Measurements from ENCODE around the gene CLDN5.

Gene CLDN5

DNA sequence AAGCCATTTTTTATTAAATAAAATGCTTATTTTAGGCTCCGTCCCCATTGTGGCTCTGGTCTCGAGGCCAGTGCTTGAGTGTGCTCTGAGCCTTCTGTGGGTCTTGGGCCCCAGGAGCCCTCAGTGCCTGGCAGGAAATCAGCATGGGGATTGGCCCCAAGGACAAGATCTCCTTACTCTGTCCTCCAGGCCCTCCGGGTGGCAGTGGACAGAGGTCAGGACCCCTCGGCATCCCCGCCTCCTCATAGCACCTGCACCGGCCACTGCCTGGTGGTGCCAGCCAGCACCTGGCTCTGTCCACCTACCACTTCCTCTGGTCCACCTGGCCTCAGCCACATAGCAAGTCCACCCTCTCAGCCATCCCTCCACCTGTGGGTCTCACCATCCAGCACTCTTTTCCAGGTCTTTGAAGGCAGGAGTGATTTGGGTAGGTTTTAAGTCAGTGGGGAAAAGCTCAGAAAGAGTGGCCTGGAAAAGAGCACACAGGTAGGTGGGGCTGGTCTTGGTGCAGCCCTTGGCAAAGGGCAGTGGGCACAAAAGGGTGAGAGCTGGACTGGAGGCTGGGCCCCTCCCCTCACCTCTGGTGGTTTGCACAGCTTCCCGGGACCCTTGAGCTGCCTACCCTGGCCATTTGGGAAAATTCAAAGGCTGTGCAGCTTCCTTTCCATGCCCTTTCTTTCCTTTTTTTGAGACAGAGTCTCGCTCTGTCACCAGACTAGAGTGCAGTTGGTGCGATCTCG is 3.5 kb downstream of the CLDN5 start:
- no peak for DNase-seq

DNA sequence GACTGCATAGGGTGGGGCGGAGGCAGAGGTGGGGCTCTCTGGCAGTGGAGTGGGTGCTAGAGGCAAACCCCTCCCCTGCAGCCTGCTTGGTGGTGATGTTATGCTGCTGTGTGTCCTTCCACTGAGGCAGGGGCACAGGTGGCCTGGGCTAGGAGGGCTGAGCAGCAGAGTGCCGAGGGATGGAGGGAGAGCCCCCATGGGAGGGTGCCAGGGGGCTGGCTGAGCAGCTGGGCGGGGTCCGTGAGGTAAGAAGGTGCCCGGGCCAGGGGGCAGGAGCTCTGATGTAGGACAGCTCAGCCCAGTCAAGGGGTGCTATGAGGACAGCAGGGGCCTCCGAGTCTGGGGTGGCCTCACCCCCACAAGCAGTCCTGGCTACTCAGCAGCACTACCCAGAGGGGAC is 4.2 kb downstream of the CLDN5 start:
- no peak for DNase-seq

DNA sequence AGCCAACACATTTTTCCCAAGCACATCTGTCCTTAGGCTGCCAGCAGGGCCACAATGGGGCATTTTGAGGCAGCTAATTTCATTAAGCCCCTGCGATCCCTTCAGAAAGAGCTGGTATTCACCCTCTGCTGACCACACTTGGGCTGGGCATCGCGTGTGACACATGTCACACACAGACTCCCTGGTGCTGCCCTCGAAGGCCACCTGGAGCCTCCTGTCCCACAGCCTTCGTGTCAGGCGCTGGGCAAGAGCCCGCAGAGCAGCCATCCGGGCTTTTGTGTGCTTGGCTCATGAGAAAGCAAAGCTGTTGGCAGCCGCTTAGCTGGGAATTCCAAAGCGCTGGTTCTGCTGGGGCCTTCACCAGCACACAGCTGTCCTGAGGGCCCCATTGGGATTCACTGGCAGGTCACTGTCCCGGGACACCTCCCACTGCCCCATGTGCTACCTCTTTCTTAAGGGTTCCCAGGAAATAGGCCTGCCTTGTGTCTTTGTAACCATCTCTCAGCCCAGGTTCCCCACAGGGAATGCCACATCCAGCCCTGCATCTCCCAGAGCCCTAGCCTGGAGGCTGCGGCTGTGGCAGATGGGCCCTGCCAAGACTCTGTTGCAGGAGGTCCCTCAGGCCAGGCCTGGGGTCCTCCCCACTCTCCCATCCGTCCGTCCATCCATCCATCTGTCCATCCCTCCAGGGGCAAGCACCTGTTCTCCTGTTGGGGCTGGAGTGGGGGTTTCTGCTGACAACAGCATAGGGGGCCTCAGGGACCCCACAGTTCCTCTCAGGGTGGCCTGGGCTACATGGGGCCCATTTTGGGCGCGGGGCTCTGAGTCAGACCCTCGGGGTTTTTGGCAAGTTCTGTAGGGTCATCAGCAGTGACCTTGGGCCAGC is 4.9 kb downstream of the CLDN5 start:
- DNase-seq, result no peak

DNA sequence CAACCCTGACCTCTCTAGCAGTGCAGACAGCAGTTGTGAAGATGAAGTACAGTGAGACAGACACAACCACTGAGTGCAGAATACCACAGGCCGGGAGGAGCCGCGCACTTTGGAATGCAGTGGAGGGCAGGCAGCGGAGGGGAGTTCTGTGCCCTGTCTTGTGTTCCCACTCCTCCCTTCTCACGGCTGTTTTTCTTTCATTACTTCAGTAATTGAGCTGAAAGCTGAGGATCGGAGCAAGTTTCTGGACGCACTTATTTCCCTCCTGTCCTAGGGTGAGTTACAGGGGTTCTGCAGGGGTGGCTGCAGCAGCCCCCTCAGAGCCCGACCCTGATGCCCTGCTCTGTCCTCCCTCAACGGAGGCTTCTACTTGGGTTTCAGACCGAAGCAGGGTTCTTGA is 5.6 kb downstream of the CLDN5 start:
- DNase-seq, result no peak

DNA sequence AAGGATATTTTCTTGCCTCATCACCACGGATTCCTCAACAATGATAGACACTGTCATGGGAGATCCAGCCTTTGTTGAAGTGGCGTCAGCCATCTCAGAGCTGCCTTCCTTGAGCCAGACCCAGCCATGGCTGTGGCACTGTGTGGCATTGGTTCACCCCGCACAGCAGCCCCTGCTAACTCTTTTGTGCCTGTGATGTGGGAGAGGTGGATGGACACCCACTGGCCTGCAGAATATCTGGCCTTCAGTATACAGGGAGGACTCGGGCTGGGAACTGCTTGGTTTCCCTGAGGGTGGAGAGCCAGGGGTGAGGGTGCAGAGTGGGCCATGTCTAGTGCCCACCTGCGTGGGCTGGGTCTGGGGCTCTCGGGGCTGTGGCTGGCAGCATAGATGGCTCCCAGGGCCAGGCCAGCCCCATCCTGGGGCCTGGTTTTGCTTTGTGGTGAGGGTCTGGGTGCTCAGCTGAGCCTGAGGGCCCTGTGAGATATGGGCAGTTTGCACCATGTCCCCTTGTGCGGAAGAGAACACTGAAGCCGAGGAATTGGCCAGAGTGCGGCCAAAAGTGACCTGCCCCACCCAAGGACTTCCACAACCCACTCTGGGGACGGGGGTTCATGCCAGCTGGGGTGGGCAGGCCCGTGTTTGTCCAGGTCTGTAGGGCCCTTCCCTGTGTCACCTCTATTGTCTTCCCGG is 6.1 kb downstream of the CLDN5 start:
- DNase-seq, result no peak

DNA sequence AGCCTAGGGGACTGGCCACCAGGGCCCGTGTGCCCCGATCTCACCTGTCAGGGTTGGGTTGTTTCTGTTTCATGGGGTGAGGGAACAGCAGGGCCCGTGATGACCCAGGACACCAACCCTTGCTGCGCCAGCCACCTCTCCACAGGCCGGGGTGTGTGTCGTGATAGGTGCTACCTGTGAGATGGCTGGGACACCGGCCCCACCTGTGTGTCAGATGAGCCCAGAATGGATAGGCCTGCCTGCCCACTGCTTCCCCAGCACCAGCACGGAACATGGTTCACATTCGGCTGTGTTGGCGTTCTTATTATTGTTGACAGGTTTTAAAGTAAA is 7.1 kb downstream of the CLDN5 start:
- DNase-seq, result no peak

DNA sequence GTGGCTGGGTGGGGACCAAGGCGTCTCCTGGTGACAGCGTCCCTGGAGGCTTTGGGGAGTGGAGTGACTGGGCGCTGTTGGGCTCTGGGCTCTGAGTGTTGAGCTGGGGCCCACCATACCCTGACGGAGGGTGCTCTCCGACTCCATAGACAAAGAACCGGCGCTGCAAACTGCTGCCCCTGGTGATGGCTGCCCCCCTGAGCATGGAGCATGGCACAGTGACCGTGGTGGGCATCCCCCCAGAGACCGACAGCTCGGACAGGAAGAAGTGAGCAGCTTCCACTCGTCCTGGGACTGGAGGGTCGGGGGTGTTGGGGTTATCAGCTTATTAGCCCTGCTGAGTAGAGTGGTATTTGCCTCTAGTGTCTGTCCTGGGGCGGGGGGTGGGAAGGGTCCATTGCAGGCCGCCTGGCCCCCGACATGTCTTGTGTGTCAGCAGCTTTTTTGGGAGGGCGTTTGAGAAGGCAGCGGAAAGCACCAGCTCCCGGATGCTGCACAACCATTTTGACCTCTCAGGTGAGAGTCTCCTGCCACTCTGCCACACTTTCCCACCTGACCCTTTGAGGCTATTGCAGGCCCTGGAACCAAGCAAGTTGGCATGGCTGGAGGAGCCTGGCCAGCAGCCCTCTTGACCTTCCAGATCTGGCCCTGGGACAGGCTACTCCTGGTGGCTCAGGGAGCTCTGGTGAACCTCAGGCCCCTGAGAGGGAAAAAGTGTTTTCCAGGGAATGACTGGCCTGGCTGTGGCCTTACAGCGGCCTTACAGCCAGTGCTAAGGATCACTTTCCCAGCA is 7.6 kb downstream of the CLDN5 start:
- no peak for DNase-seq

DNA sequence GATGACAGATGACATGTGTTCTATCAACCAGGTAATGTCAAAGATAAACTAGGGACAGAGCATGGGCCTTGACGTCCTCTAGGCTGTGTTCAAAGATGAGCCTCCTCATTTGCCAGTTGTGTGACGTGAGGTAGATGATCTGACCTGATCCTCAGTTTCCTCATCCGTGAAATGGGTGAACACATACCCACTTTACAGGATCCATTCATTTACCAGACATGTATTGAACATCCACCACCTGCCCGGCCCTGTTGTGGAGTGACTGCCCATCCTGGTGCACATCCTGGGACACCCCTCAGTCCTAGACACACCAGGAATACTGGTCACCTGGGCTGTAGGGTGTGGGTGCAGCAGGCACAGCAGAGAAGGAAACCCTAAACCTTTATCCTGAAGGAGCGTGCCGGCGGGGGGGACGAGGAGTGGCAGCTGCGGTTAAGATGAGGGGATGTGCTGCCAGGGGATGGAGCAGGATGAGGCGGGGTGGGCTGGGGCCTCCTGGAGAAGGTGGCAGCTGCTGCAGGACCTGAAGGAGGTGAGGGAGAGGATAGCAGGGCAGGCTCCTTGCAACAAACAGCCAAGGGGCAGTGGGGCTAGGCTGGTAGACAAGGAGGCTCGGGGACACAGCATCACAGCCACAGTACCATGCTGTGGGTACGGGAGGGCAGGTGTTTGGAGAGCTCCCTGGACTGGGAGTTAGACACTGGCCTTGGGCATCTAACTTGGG is 8.4 kb downstream of the CLDN5 start:
- DNase-seq, result no peak

DNA sequence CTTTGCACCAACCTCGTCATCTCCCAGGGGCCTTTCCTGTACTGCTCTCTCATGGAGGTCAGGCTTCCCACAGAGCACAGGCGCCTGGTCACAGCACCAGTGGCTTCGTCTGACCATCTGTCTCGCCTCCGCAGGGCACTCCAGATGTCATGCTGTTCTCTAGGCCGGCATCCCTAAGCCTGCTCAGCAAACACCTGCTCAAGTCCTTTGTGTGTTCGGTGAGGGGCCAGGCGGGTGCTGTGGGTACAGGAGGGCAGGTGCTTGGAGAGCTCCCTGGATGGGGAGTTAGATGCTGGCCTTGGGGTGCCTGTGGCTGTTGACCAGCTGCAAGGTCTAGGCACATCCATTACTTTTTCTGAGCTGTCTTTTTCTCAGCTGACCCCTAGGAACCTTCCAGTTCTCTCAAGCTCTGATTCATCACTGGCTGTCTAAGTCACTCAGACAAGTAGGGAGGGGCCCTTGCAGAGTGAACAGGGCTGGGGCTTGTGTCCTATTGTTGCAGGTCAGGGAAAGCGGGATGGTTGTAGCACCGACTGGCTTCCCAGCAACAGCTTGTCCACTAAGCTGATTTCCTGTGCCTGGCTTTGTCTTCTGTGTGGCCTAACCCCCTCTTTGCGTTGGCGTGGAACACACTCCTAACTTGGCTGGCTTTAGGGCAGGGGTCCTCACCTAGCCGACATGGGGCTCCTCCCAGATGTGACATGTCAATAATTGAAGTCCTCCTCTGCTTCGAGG is 9.2 kb downstream of the CLDN5 start:
- no peak for DNase-seq

DNA sequence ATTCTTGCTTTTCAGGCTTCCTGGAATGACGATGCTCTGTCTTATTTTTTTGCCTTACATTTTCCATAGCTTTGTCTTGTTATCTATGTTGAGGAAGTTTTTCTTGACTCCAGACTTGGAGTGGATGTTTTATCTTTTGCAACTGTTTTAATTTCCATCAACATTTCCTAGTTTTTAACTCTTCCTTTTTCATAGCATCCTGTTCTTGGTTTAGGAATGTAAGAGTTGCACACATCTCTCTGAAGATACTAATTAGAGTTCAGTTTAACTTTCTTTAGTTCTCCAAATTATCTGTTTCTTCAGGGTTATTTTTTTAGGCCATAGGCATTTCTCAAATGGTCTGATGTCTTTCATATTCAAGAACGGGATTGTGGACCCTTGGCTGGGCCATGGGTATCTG is 10.4 kb downstream of the CLDN5 start:
- no peak for DNase-seq

DNA sequence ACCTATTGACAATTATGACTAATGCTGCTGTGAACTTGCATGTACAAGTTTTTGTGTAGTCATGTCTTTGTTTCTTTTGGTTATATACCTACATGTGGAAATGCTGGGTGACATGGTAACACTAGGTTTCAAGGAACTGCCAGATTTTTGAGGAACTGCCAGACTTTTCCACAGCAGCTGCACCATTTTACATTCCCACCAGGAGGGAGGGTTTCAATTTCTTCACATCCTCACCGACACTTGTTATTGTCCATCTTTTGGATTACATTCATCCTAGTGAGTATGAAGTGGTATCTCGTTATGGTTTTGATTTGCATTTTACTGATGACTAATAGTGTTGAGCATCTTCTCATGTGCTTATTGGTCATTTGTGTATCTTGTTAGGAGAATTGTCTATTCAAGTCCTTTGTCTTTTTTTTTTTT is 13.3 kb downstream of the CLDN5 start:
- no peak for DNase-seq

DNA sequence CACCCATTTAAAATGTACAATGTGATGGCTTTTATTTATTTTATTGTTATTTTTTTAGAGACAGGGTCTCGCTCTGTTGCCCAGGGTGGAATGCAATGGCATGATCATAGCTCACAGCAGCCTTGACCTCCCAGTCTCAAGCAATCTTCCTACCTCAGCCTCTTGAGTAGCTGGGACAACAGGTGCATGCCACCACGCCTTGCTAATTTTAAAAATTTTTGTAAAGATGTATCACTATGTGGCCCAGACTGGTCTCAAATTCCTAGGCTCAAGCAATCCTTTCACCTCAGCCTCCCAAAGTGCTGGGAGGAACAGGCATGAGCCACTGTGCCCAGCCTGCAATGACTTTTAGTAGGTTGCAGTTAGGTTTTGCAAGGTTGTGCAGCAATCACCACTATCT is 14.3 kb downstream of the CLDN5 start:
- DNase-seq, result no peak

DNA sequence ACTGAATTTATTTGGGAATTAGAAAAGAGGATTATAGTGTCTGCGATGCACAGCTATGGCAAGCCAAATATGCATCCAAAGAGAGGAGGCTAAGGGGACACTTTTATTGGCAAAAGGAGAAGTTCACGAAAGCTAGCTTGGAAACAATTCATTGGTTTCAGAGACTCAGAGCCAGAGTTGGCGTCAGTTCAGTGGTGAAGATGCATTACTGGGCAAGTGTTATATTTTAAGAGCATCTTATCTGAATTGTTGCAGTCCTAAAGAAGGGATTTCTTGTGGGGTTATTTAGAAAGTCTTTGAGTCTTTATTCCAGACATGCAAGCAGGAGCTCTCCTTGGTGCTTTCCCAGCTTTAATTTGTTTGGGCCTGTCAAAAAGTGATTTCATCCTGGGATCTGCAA is 15.0 kb downstream of the CLDN5 start:
- no peak for DNase-seq

DNA sequence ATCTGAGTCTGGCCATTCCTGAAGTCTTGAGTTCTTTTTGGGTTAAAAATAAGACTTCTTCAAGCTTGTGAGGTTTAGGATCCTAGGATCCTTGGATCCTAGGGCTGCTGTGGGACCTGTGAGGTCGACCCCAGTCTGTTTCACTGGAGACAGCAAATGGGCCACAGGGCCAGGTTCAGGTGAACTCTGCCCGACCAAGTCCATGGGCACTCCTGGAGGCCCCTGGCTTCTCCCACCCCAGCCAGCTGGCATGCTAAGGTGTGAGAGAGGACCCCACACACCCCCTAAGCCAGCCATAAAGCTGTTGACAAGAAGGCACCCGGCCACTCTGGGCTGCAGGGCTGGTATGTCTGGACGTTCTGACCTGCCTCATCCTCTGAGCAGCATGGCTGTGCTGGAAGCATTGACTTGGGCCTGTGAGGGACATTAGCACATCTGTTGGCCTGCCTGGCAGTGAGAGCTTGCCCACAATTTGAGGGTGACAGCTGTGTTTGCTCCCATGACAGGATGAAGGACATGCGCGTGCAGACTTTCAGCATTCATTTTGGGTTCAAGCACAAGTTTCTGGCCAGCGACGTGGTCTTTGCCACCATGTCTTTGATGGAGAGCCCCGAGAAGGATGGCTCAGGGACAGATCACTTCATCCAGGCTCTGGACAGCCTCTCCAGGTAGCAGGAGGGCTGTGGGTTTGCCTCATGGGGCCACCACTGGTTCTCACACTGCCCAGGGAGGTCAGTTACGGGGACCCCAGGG is 16.0 kb downstream of the CLDN5 start:
- DNase-seq, result no peak

DNA sequence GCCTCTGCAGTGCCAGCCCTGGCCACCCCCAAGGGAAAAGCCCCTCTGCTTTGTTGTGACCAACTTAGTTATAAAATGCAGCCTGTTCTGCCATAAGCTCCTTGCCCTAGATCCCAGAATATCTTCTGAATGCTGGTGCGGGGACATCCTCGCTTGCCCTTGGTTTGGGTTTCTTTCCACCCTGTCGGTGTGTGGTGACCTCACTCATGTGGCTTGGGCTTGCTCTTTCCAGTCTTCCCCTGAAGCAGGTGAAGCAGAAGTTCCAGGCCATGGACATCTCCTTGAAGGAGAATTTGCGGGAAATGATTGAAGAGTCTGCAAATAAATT is 16.7 kb downstream of the CLDN5 start:
- no peak for DNase-seq

DNA sequence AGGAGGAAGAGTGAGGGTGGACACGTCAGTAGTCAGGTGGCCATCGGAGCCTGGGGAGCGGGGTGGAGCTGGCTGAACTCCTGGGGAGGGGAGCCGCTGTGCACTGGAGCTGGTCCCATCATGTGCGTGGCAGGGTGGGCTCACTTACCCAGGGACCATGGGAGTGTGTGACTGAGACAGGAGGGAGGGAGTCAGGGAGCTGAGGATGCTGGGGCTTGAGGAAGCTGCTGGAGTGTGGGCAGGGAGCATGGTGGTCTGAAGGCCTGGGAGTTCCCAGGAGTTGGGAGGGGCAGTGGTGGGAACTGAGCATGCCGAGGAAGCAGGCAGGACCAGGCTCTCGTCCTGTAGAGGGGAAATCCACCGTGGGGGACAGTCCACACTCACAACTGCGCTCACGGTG is 18.0 kb downstream of the CLDN5 start:
- no peak for DNase-seq

DNA sequence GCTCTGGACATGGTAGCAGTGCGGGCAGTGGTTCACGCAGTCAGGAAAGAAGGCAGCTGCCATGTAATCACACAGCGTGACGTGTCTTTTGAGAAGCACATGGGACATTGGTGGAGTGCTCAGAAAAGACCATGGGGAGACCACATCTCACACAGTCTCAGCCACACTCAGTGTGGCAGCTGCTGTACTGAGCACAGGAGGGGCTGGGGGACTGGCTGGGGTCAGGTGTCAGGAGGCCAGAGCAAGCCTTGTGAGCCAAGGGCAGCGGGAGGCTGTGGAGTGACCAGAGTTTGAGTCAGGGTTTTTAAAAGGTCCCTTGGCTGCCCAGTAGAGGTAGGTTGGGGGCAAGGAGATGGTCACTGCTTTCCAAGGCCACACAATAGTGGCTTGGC is 18.5 kb downstream of the CLDN5 start:
- DNase-seq, result no peak

DNA sequence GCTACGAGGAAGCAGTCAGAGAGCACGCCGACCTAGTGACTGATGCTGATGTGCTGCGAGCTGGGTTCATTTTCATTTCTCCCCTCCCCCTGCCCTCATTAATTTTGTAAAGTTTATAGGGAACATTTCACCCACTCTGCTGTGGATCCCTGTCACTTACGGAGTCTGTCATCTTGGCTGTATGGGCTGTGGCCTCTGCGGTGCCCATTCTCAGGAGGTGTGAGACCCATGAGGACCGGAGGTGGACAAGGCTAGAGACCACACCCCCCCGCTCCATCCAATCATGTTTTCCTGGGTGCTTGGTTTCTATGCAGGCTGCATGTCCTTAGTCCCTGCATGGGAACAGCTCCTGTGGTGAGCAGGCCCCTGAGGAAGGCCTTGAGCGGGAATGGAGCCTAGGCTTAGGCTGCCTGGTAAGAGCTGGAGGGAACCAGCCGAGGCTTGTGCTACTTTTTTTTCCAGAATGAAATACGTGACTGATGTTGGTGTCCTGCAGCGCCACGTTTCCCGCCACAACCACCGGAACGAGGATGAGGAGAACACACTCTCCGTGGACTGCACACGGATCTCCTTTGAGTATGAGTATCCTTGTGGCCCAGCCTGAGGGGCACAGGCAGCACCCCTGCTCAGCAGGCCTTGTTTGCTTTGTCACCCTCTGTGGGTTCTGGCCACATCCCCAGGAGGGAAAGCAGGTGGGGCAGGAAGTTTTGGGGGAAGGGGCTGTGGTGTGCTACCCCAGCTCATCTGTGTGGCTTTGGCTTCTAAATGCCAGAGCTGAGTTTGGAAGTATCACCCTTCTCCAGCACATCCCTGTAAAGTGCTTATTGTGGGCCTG is 19.1 kb downstream of the CLDN5 start:
- DNase-seq, result no peak

DNA sequence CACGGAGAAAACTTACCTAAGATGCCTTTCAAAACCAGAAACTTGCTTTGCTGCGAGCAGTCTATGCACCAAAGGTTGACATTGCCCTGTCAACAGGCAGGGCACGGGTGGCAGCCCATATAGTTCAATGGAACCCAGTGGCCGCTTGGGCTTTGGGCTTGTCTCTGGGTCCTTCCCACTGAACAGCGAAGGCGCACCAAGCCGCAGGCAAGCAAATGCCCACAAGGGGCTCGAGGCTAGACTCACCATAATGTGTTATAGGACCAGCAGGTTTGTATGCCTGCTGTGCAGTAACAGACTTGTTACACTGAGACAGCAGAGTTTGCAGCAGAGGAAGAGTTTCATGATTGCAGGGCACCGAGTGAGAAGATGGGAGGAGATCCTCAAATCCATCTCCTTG is 20.3 kb downstream of the CLDN5 start:
- no peak for DNase-seq

DNA sequence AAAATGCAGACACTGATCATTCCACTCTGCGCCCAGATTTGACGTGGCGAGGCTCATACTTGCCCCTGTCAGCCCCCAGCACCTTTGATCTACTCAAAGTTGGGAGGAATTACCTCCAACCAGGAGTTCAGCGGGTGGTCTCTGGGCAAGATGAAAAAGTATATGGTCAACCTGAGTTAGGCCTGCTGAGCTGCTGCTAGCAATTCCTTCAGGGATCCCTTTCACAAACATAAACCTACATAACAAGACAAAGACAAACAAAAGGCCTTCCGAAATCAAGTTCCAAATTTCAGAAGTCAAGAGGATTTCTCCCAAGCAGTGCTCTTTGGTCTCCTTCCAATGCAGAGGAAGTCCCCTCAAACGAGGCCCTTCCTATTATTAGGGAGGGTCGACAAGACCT is 20.8 kb downstream of the CLDN5 start:
- no peak for DNase-seq

Data from activated CD4-positive, alpha-beta T cell treated with anti-CD3 and anti-CD28 coated beads, Interleukin-10, Interleukin-2, amounts not matched to agents 100 ng/mL and 50 ng/mL, durations not matched to agents 16 hours and 8 hours (primary cell).